ENCODE results near the gene PPIP5K2.

PPIP5K2 gene

DNA sequence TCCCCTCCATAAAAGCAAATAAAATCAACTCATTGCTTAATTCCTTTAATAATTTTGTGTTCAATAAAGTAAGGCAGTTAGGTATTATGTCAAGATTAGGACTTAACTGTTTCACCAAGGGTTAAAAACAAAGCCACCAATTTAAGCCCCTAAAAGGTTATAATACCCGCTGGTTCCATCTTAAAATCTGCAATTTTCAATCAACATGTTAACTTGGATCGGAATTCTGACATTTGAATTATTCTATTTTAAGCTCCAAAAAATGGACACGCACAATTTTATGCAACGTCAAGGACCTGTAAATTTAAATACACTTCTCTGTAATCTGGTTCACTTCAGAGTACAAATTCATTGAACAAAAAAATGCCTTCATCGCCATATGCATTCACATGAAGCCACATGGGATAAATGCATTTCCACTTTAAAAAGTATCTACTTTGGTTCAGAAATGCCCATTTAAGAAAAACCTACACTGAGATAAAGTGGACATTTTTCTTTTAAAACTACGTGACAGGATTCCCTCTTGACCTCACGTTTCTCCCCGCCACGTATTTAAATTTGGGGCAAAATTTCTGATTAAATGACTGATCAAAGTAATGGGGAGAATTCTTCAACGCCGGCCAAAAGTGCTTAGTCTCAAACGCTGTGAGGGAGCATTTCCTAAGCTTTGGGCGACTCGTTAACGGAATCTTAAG, 884 bp upstream of the PPIP5K2 start:
- TF ChIP-seq, protein P1, sequence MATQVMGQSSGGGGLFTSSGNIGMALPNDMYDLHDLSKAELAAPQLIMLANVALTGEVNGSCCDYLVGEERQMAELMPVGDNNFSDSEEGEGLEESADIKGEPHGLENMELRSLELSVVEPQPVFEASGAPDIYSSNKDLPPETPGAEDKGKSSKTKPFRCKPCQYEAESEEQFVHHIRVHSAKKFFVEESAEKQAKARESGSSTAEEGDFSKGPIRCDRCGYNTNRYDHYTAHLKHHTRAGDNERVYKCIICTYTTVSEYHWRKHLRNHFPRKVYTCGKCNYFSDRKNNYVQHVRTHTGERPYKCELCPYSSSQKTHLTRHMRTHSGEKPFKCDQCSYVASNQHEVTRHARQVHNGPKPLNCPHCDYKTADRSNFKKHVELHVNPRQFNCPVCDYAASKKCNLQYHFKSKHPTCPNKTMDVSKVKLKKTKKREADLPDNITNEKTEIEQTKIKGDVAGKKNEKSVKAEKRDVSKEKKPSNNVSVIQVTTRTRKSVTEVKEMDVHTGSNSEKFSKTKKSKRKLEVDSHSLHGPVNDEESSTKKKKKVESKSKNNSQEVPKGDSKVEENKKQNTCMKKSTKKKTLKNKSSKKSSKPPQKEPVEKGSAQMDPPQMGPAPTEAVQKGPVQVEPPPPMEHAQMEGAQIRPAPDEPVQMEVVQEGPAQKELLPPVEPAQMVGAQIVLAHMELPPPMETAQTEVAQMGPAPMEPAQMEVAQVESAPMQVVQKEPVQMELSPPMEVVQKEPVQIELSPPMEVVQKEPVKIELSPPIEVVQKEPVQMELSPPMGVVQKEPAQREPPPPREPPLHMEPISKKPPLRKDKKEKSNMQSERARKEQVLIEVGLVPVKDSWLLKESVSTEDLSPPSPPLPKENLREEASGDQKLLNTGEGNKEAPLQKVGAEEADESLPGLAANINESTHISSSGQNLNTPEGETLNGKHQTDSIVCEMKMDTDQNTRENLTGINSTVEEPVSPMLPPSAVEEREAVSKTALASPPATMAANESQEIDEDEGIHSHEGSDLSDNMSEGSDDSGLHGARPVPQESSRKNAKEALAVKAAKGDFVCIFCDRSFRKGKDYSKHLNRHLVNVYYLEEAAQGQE (IDR thresholded peaks at IDR 0.05; ENCODE audit: insufficient read depth in 1 of 2, low read depth in 2 of 2, low read length in 2 of 2): no peak
- no peak for TF ChIP-seq SIN3A (IDR thresholded peaks at IDR 0.05; ENCODE audit: borderline replicate concordance, insufficient read depth, low read length)
- TF ChIP-seq TAF1 (IDR thresholded peaks at IDR 0.05; ENCODE audit: borderline replicate concordance, insufficient read depth, low read length): no peak
- TF ChIP-seq POLR2AphosphoS5 (IDR thresholded peaks at IDR 0.05; ENCODE audit: low read depth, low read length): no peak
- TF ChIP-seq FOXP2 (optimal IDR thresholded peaks at IDR 0.05; ENCODE audit: borderline replicate concordance, extremely low read depth, extremely low read length, insufficient read depth): no peak

- TF ChIP-seq SIN3A (IDR thresholded peaks at IDR 0.05; ENCODE audit: borderline replicate concordance, insufficient read depth, low read length) (no peak), FOXP2 (optimal IDR thresholded peaks at IDR 0.05; ENCODE audit: borderline replicate concordance, extremely low read depth, extremely low read length, insufficient read depth) (no peak), TAF1 (IDR thresholded peaks at IDR 0.05; ENCODE audit: borderline replicate concordance, insufficient read depth, low read length) (no peak), POLR2AphosphoS5 (IDR thresholded peaks at IDR 0.05; ENCODE audit: low read depth, low read length) (no peak)
- TF ChIP-seq, protein P1 (IDR thresholded peaks at IDR 0.05; ENCODE audit: insufficient read depth in 1 of 2, low read depth in 2 of 2, low read length in 2 of 2): no peak
Observed at GRCh38 chr5:103120607-103121200, 603 bp downstream of the PPIP5K2 start.

- no peak for TF ChIP-seq SIN3A (IDR thresholded peaks at IDR 0.05; ENCODE audit: borderline replicate concordance, insufficient read depth, low read length)
- no peak for TF ChIP-seq POLR2AphosphoS5 (IDR thresholded peaks at IDR 0.05; ENCODE audit: low read depth, low read length)
- TF ChIP-seq, protein P1 (IDR thresholded peaks at IDR 0.05; ENCODE audit: insufficient read depth in 1 of 2, low read depth in 2 of 2, low read length in 2 of 2): no peak
- no peak for TF ChIP-seq FOXP2 (optimal IDR thresholded peaks at IDR 0.05; ENCODE audit: borderline replicate concordance, extremely low read depth, extremely low read length, insufficient read depth)
- no peak for TF ChIP-seq TAF1 (IDR thresholded peaks at IDR 0.05; ENCODE audit: borderline replicate concordance, insufficient read depth, low read length)
Observed at GRCh38 chr5:103122242-103122641, 2.1 kb downstream of the PPIP5K2 start.

GRCh38 chr5:103126557-103126956, 6.5 kb downstream of the PPIP5K2 start:
- TF ChIP-seq POLR2AphosphoS5 (IDR thresholded peaks at IDR 0.05; ENCODE audit: low read depth, low read length): no peak
- no peak for TF ChIP-seq FOXP2 (optimal IDR thresholded peaks at IDR 0.05; ENCODE audit: borderline replicate concordance, extremely low read depth, extremely low read length, insufficient read depth)

- TF ChIP-seq, protein P1 (IDR thresholded peaks at IDR 0.05; ENCODE audit: insufficient read depth in 1 of 2, low read depth in 2 of 2, low read length in 2 of 2): no peak
- TF ChIP-seq FOXP2 (optimal IDR thresholded peaks at IDR 0.05; ENCODE audit: borderline replicate concordance, extremely low read depth, extremely low read length, insufficient read depth) (no peak), POLR2AphosphoS5 (IDR thresholded peaks at IDR 0.05; ENCODE audit: low read depth, low read length) (no peak), TAF1 (IDR thresholded peaks at IDR 0.05; ENCODE audit: borderline replicate concordance, insufficient read depth, low read length) (no peak), SIN3A (IDR thresholded peaks at IDR 0.05; ENCODE audit: borderline replicate concordance, insufficient read depth, low read length) (no peak)
Observed at GRCh38 chr5:103127292-103127817, 7.3 kb downstream of the PPIP5K2 start.

Measured in PFSK-1 (cell line).